ENCODE measurements around the gene WDFY2. TPM values are rescaled to one million over a fixed set of nuclear protein-coding genes. Genes with fewer than 3 reads are reported as not detected.

WDFY2 gene
- total RNA-seq, 3 donors from 2014 or later (not counting 1 experiment from before 2014, with no cell fraction given), result 29.5 to 32.1 (median 31.3) TPM

GRCh38 chr13:51727634-51728274 is 143.5 kb downstream of the WDFY2 start:
- intact Hi-C loops (cut with micrococcal nuclease), result loop anchor here (10.0 kb wide), 1 partner anchor 143 kb away; the partner anchor contains the start of gene WDFY2

DNA sequence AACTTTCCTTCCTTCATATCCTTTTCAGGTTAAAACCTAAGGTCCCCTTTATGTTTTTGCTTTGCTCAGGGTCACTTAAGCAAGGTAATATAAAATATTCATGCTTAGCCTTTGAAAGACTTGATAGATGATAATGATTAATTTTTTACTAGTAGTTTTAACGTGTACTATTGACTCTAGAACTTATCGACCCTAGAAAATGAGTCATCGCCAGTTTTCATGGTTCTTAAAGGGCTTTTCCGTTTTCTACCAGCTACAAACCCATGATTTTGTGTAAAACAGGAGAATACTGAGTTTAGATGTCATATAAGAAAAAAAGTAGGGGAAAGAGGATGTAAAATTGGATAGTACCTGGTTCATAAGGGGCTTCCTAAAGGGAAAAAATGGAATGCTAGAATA is 144.0 kb downstream of the WDFY2 start:
- no peak overlapping the region for H3K4me3 ChIP-seq (ENCODE audit: low read length)
- H3K4me3 Mint-ChIP-seq, result no peak overlapping the region
- H3K27me3 Mint-ChIP-seq (ENCODE audit: low read depth in 2 of 2), result no peaks in the 10 kb centered on the region
- H3K4me1 Mint-ChIP-seq, result peaks cover 11 to 14% of the 10 kb centered on the region in 2 donors
- ATAC-seq (no peak), DNase-seq (no peak)
- WGBS (ENCODE audit: insufficient coverage), result 81% methylated on average over 4 of the region's 4 CpGs
- no peaks in the 10 kb centered on the region for H3K9me3 Mint-ChIP-seq
- peaks cover 9% of the 10 kb centered on the region for H3K4me1 ChIP-seq (ENCODE audit: control insufficient read depth, insufficient read depth, low read length)
- TF ChIP-seq CTCF (IDR thresholded peaks at IDR 0.05), result no peak
- intact Hi-C loops (cut with micrococcal nuclease), result loop anchor here (10.0 kb wide), 1 partner anchor 143 kb away; the partner anchor contains the start of gene WDFY2
- no peaks in the 10 kb centered on the region for H3K9me3 ChIP-seq (ENCODE audit: control insufficient read depth, insufficient read depth, low read length)
- no peak overlapping the region for H3K27ac Mint-ChIP-seq
- H3K36me3 ChIP-seq (ENCODE audit: control insufficient read depth, insufficient read depth, low read length), result peaks cover 18% of the 10 kb centered on the region
- H3K27me3 ChIP-seq (ENCODE audit: control insufficient read depth, insufficient read depth, low read length), result no peaks in the 10 kb centered on the region
- peaks cover 7% of the 10 kb centered on the region for H3K36me3 Mint-ChIP-seq
- H3K27ac ChIP-seq (ENCODE audit: low read length), result no peak overlapping the region

More at GRCh38 chr13:51727634-51728274, 143.5 kb downstream of the WDFY2 start:
- no peak overlapping the region for H3K27ac Mint-ChIP-seq
- no peaks in the 10 kb centered on the region for H3K9me3 Mint-ChIP-seq
- no peaks in the 10 kb centered on the region for H3K27me3 Mint-ChIP-seq (ENCODE audit: low read depth in 2 of 2)
- ATAC-seq, result no peak
- Histone ChIP-seq H3K4me1 (ENCODE audit: control insufficient read depth, insufficient read depth, low read length) (peaks cover 9% of the 10 kb centered on the region), H3K36me3 (ENCODE audit: control insufficient read depth, insufficient read depth, low read length) (peaks cover 18% of the 10 kb centered on the region), H3K9me3 (ENCODE audit: control insufficient read depth, insufficient read depth, low read length) (no peaks in the 10 kb centered on the region), H3K27ac (ENCODE audit: low read length) (no peak overlapping the region), H3K27me3 (ENCODE audit: control insufficient read depth, insufficient read depth, low read length) (no peaks in the 10 kb centered on the region), H3K4me3 (ENCODE audit: low read length) (no peak overlapping the region)
- H3K4me3 Mint-ChIP-seq, result no peak overlapping the region
- WGBS (ENCODE audit: insufficient coverage), result 98% methylated on average over 6 of the region's 8 CpGs
- peaks cover 7% of the 10 kb centered on the region for H3K36me3 Mint-ChIP-seq
- DNase-seq, result no peak
- TF ChIP-seq CTCF (IDR thresholded peaks at IDR 0.05), result no peak
- H3K4me1 Mint-ChIP-seq, result peaks cover 9 to 15% of the 10 kb centered on the region in 2 donors

DNA sequence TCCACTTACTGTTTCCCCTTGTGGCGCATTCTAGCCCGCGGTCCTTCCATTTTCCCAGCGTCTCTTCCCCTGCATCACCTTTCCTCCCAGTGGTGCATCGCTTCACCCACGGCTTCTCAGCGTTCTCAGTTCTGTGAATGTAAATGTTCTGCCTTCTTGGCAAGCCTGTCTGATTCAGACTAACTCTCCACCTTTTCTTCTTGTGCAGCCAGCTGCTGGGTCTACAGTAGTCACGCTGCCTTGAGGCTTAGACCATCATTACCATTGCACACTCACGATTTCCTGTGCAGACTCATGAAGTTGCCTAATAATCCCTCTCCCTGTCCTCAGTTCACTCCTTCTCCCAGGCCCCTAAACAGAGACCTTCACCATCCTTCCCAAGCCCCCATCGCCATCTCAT is 144.7 kb downstream of the WDFY2 start:
- DNase-seq (no peak), ATAC-seq (no peak)
- TF ChIP-seq CTCF (IDR thresholded peaks at IDR 0.05), result no peak
- peaks cover 17 to 18% of the 10 kb centered on the region in 2 donors for H3K4me1 Mint-ChIP-seq
- no peak overlapping the region for H3K4me3 Mint-ChIP-seq
- no peaks in the 10 kb centered on the region for H3K27me3 ChIP-seq (ENCODE audit: control insufficient read depth, insufficient read depth, low read length)
- WGBS (ENCODE audit: insufficient coverage), result 93% methylated on average over 10 of the region's 10 CpGs
- no peaks in the 10 kb centered on the region for H3K9me3 Mint-ChIP-seq
- H3K27me3 Mint-ChIP-seq (ENCODE audit: low read depth in 2 of 2), result no peaks in the 10 kb centered on the region
- H3K27ac Mint-ChIP-seq, result no peak overlapping the region
- H3K36me3 Mint-ChIP-seq, result peaks cover 7% of the 10 kb centered on the region
- peaks cover 18% of the 10 kb centered on the region for H3K36me3 ChIP-seq (ENCODE audit: control insufficient read depth, insufficient read depth, low read length)
- H3K4me3 ChIP-seq (ENCODE audit: low read length), result no peak overlapping the region
- H3K9me3 ChIP-seq (ENCODE audit: control insufficient read depth, insufficient read depth, low read length), result no peaks in the 10 kb centered on the region
- H3K4me1 ChIP-seq (ENCODE audit: control insufficient read depth, insufficient read depth, low read length), result peaks cover 9% of the 10 kb centered on the region
- intact Hi-C loops (cut with micrococcal nuclease), result loop anchor here (10.0 kb wide), 1 partner anchor 144 kb away; the partner anchor contains the start of gene WDFY2
- no peak overlapping the region for H3K27ac ChIP-seq (ENCODE audit: low read length)
